NCI-H1417 treated with DMSO at 0.1 percent for 48 hours (cell line): Measurements from ENCODE around the gene MAP3K6.
A peak's percentile ranks its signal among the peaks of the same experiment; 100 is the strongest.
"Not testable (repeated sequence)": the region's sequence is repeated elsewhere in the genome, so short reads cannot be mapped to it uniquely, and the experiment has no call there.

Experiments
- DNase-seq: peaks from one replicate; lab custom pipeline; 2025; lab: John Stamatoyannopoulos, UW

MAP3K6 gene

DNA sequence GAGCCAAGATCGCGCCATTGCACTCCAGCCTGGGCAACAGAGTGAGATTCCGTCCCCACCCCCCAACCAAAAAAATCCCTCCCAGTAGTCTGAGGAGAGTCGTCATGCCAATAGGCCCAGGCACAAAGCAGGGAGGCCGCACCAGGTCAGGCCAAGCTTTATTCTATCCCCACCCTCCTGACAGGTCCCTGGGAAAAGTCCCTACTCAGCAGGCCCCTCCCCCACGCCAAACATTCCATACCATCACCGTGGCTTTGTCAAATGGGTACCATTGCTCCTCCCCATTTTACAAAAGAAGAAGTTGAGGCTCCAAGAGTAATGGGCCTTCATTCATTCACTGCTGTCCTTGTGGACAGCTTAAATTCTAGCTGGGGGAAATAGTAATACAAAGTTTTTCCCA lies 31.0 kb upstream of the MAP3K6 start:
- DNase-seq: no peak

DNA sequence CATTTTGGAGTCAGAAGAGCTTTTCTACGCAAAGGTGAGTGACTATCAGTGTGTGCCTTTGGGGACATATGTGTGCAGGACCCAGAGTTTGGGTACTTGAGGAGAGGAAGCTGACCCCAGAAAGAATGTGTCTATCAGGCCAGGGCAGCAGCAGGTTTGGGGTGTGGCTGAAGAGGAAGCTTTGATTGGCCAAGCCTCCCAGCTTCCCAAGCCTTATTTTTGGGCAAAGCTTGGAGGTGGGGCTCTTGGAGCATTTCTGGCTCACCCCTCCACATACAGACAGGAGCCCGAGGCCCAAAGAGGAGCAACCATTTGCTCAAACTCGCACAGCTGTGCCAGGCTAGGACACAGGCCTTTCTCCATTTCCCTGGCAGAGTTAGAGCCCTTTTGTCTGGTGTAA lies 30.3 kb upstream of the MAP3K6 start:
- no peak for DNase-seq

DNA sequence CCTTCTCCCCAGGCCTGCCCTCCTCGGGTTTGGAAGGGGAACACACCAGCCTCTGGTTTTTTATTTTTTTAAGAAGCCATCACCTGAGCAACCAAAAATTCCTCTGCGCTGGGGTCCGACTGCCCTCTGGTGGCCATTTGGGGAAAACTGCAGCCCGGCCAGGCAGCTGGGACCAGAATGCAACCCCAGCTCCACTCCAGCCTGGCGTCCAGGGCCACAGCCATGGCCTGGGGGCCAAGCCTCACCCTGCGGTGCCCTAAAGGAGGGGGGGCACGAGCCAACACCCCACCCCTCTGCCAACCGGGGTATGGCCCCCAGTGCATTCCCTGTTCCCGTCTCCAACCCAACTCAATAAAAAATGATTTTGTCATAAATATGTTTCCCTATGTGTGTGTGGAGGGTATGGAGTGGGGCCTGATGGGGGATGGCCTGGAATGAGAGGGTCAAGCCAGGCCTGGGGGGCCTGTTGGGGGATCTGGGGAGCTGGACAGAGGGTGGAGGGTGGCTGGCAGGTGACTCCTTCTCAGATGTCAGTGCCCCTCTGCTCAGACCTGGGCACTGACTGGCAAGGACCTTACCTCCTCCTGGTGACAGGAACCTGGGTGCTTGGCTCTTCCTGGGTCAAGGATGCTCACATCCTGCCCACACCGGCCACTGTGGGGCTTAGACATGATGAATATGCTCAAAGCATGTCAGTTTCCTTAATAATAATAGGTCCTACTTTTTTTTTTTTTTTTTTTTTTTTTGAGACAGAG lies 28.9 kb upstream of the MAP3K6 start:
- no peak for DNase-seq

DNA sequence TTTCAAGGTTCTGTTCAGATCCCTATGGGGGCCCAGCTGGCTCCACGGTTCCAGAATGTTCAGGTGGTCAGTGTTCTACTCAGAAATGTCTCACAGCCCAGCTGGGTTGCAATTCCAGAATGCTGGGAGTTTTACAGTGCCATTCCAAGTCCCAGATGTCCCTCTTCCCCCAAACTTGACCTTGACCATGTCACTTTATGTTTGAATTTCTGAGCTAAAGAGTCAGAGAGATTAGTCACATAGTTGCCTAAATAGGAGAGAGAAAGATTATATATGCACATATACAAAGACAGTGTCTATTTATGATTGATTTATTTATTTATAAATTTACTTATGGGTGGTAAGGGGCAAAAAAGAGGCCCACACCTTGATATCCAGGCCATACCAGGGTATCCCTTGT lies 28.2 kb upstream of the MAP3K6 start:
- no peak for DNase-seq

DNA sequence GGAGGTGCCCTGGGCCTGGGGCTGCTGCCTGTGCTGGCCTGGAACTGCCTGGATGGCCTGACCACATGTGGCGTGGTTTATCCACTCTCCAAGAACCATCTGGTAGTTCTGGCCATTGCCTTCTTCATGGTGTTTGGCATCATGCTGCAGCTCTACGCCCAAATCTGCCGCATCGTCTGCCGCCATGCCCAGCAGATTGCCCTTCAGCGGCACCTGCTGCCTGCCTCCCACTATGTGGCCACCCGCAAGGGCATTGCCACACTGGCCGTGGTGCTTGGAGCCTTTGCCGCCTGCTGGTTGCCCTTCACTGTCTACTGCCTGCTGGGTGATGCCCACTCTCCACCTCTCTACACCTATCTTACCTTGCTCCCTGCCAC lies 27.5 kb upstream of the MAP3K6 start:
- DNase-seq: no peak

DNA sequence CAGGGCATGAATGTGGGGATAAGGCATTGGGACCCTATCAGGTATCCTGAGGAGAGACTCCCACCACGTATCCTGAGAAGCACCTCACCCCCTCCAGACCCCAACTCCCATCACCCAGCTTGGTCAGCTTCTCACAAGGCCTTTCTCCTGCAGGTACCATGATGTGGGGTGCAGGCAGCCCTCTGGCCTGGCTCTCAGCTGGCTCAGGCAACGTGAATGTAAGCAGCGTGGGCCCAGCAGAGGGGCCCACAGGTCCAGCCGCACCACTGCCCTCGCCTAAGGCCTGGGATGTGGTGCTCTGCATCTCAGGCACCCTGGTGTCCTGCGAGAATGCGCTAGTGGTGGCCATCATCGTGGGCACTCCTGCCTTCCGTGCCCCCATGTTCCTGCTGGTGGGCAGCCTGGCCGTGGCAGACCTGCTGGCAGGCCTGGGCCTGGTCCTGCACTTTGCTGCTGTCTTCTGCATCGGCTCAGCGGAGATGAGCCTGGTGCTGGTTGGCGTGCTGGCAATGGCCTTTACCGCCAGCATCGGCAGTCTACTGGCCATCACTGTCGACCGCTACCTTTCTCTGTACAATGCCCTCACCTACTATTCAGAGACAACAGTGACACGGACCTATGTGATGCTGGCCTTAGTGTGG lies 27.0 kb upstream of the MAP3K6 start:
- DNase-seq: no peak

DNA sequence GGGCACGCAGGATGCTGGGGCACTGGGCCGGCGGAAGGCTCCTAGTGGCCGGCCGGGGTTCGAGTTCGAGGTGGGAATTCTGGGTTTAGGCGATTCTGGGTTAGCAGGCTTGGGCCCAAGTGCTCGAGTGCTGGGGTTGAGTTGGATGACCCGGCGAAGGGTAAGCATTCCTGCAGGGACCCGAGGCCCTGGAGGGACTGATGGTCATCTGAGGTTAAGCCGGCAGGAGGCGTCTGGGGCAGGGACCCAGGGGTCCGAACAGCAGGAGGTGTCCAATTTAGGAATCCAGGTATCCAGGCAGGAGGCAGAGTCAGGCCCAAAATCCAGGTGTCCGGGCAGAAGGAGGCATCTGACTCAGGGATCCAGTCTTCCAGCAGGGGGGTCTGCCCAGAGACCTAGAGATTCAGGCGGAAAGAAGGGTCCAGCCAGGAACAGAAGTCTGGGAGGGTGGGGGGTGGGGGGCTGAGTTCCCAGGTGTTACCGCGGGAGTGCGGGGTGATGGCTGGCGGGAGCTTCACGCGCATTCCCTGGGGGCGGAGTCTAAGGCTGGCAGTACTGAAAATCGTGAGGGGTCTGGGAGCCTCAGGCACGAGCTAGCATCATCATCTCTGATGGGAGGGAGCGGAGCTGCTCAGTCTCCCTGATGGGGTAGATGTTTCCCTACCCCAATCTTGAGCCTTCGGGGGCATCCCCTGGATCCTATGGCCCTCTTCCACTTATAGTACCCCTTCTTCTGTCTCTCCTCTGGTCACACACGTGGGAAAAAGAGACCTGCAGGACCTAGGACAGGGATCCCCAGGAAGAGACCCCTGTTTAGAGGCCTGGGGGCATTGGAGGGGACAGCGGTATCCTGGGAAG lies 26.2 kb upstream of the MAP3K6 start:
- DNase-seq: no peak

DNA sequence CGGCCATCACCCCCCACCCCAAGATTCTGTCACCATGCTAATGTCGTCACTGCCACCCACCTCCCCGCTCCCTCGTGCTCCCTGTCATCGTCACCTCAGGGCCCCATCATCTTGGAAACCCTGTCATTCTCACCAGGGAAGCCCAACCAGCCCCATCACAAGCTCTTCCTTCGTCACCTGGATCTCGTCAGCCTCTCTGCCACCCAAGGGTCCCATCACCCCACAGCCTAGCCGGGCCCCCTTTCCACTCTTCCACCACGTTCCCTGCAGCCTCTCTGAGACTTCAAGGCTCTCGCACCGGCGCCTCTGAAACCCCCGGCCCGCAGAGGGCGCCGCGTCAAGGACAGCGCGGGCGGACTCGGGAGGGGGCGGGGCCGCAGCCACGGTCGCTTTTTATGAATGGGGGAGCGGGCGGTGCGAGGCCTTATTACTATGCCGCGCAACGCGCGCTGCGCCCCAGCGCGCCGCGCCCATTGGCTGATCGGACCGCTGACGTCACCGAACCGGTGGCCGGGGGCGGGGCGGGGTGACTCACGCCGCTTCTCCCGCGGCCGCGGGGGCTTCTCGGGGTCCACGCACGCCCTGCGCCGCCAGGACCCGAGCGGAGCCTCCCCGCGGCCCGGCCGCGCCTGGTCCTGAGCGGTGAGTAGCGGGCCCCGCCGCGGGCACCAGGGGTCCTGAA lies 25.5 kb upstream of the MAP3K6 start, which contains the start of gene GPR3:
GPR3 (plus strand) TSS at position 527 of the 682 bp plus-strand sequence. CDS start 1,177 bp downstream, outside the sequence.
- peak; percentile 27 for DNase-seq

DNA sequence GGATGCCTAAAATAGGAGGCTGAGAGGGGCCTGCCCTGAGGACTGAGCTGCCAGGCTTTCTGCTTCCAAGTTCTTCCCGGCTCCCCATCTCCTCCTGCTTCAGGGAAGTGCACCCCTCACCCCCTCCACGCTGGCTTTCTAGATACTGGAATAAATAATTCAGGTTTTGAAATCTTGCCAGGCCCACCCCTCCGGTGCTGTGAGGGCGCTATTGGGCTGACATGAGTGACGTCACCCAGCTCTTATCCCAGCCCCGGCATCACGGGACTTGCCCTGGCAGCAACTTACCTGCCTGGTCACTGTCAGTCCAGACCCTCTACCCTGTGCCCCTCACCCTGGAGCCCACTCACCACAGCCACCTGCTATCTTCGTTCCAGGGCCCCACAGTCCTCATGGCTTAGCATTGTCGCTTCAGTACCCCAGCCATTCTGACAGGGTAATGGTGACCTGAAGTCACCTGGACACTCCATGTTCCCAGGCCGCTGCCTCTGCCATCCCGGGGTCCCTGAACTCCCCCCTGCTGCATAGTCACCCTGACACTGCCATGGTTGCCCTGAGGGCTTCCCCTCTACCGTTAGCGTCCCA lies 24.8 kb upstream of the MAP3K6 start:
- no peak for DNase-seq

DNA sequence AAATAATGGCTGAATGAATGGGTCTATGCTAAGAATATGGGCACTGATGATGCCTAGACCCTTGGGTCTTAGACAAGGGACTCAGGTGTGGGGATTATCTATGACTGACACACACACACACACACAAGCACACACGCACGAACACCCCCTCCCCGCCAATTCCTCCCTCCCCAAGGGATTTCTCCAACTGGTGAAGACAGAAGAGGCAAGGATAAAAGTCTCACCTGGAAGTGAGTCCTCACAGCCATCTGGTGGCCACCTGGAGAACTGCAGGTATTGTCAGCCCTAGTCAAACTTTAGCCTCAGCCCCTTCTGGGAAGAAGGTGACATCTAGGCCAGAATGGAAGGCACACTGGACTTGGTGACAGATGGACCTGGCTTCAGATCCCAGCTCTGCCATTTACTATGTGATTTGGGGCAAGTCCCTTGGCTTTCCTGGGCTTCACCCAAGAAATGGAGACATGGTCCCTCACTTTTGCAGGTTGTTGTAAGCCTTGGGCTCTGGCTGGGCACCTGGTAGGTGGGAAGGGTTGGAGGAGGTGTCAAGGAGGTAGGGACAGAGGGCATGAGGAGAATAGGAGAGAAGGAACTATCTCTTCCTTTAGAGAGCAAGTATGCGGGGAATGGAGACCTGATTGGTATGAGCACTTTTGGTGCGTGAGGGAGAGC lies 21.7 kb upstream of the MAP3K6 start:
- DNase-seq: no peak

DNA sequence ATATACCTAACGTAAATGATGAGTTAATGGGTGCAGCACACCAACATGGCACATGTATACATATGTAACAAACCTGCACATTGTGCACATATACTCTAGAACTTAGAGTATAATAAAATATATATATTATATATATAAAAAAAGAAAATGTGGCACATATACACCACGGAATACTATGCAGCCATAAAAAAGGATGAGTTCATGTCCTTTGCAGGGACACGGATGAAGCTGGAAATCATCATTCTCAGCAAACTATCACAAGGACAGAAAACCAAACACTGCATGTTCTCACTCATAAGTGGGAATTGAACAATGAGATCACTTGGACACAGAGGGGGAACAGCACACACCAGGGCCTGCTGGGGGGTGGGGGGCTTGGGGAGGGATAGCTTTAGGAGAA lies 18.0 kb upstream of the MAP3K6 start:
- DNase-seq: not testable (repeated sequence)

DNA sequence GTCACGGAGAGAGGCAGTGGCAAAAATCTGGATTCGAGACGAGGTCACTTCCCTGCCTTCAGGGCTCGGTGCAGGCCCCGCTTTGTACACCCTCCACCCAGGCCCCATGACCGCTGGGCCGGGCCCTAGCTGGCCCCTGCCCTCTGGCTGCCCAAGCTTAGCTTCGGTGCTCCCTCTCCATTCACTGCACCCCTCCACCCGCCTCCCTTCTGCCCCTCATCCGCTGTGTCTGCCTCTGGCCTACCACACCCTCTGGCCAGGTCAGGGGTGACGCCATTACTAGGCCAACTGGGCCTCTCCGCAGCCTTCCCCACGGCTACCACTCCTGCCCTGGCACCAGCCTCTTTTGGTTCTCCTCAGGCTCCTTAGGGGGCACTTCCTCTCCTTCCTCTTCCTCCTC lies 16.9 kb upstream of the MAP3K6 start:
- DNase-seq: no peak

DNA sequence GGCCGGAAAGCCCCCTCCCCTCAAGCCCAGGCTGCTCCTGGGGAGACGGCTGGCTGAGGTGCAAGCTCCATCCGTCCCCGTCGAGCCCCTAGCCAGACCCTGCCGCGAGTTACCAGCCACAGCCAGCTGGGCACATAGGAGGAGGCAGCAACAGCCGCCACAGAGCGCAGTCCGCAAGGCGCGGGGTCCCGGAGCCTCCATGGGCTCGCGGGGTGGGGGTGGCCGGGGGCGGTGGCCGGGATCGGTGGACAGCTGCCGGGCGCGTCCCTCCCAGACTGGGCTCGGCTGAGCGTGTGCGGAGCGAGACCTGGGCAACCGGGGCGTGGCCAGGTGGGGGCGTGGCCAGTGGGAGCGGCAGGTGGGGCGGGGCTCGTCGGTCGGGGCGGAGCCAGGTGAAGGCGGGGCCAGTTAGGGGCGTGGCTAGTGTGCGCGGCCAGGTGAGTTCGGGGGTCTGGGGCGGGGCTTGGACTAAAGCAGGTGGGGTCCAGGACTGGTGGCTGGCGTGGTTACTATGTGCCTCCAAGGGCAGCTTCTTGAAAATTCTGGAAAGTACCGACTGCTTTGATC lies 16.4 kb upstream of the MAP3K6 start, which contains the start of gene CD164L2:
CD164L2 (minus strand) TSS at position 295 of the 567 bp plus-strand sequence; CDS start at position 201, 94 bp downstream.
- DNase-seq: no peak

DNA sequence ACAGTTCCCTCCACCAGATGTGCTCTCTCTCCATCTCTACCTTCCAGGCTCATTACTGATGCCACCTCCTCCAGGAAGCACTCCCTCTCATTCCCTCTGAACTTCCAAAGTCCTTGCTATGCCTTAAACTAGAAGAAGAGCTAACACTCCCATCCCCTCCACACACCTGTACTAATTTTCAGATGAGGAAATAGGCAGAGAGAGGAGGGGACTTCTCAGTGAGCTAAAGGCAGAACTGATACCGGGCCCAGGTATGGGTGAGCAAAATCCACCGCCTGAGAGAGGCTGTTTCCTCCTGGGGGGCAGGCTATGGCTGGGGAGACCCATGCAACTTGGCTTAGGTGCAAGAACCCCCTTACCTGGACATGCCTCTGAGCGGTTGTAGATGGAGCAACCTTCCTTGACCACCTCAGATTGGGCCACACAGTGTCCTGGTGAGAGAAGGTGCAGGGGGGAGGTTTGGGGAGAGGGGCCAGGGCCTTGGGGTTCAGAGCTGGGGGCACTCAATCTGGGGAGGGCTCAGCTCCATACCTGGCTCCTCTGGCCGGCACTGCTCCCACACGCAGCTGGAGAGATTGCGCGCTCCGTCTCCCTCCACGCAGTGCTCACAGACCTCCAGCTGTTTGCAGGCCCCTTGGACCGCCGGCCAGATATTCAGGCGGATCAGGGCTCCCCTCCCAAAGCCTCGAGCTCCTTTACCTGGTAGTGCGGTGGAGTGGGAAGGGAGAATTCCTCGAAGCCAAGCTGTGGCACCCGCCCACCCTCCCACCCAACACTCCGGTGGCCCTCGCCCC lies 15.4 kb upstream of the MAP3K6 start:
- DNase-seq: no peak

DNA sequence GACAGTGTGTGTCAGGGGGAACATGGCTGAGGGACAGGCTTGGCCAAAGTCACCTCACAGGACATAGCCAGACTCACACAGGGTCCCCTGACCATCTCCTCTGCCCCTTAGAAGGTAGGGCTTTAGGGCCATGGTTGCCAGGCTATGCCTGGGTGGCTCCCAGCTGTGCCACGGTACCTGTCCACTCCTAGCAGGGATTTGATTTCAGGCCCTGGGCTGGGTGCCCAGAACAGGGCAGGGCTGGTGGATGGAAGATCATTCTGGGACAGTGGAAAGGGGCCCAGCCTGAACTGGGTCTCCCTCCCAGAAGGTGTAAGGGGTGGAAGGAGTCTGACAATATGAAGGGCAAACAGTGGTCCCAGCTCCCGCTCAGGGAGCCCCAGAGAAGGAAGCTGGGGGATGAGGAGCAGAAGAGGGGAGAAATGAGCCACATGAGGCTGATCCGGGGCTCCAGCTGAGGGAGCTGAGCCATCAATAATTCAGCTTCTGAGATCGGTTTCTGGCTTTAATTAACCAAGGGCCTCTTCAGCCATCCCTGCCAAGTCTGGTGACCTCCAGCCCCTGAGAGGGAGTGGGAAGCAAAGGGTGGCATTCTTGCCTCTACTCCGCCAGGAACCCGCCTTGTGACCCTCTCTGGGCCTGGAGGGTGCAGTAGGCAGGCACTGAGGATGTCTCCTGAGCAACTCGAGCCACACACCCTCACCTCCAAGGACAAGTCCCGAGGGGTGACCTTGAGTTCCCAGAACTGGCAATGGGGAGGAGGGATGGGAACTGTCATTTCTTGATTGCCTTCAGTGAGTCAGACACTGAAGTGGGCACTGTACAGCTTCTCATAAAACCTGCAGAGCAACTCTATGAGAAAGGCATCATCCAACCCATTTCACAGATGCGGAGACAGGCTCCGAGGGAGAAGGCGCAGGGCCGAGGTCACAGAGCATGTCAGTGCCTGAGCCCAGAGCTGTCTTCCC lies 14.3 kb upstream of the MAP3K6 start:
- DNase-seq: no peak

DNA sequence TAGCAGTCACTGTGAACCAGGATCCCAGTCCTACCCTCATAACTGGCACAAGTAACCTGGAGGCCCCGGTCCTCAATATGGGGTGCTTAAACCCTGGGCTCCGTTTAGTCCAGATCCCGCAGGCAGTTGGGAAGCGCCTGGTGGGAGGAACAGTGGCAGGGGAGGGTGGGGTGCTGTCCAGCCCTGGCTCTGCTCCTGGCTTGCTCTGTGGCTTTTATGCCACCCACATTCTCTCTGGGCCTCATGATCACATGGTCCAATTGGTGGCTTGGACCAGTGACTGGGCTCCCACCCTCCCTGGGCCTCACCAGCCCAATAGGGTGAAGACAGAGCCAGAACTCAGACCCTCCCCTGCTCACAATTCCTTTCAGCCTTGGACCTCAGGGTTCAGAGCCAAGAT lies 13.5 kb upstream of the MAP3K6 start:
- DNase-seq: no peak

DNA sequence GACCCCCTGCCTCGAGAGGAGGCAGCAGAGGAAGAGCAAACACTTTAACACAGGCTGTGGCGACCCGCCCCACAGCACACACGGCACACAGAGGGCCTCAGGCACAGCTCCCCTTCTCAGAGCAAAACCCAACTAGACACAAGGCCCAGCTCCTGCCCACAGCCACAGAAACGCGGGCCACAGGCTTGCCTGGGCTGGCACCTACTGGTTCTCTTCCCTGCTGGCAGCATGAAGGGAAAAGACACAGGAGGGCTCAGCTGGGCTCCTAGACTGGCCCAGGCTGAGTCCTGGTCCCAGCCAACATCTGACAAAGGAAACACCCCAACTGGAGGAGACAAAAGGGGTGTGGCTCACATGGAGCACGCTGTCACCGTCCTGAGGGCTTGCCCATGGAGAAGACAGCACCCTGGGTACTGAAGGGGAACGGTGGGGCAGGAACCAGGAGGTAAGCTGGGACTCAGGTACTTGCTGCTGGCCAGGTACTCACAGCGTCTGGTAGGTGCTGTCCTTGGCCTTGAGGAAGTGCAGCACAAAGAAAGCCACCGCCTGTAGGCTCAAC lies 12.9 kb upstream of the MAP3K6 start:
- no peak for DNase-seq

DNA sequence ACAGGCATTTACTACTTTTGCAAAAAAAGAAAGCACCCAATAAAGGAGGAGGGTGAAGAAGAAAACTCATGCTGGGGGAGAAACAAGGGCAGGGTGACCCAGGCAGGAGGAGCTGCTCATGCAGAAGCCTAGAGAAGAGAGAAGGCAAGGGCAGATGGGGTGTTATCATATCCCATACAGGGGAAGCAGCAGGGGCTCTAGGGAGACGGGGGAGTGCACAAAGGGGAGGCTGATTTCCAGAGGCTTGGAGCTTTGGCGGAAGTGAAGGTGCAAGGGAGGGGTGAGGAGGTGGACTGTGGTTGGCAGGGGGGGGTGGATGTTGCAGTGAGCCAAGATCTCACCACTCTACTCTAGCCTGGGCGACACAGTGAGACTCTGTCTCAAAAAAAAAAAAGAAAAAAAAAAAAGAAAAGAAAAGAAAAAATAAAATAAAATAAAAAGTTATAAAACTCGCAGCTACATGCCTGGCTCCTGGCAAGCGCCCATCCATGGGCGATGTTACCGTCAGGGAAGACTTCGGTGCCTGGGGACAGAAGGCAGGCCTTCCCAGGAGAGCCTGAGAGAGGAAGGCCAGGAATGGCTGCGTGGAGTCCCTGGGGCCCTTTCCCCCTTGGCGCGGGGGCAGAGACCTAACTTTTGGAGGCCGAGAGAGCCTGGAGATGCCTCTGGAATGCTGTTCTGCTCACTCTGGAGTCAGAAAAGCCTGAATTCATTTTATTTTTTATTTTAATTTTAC lies 11.2 kb upstream of the MAP3K6 start:
- no peak for DNase-seq
